Stomach (tissue), 9 donors: ENCODE data around the gene RASAL2. TPM values are rescaled to one million over a fixed set of nuclear protein-coding genes. Genes with fewer than 3 reads are reported as not detected.

ENCODE experiments used
- DNase-seq, 2 donors: peaks; one replicate each; pipeline versions ENCODE4 v3.0.0 to v3.0.0-alpha.2; 2013 to 2019
- H3K27ac ChIP-seq, 5 donors: fragments of 200-600 bp in 4 of 5; sonication (generic) in 4 of 5; one replicate each; pipeline ENCODE4 v1.5.1; 2013 to 2019; ENCODE audit warnings: mild to moderate bottlenecking in 1 of 5, moderate library complexity in 1 of 5
- H3K27me3 ChIP-seq, 3 donors: fragments of 200-600 bp; sonication (generic); one replicate each; pipeline ENCODE4 v1.5.1; 2017 to 2019; ENCODE audit warnings: mixed run types in 1 of 3
- H3K36me3 ChIP-seq, 4 donors: fragments of 200-600 bp; sonication (generic); 1 replicate in 3 of 4; 2 replicates in 1 of 4; pipeline ENCODE4 v1.5.1; 2016 to 2019
- H3K4me1 ChIP-seq, 4 donors: fragments of 200-600 bp; sonication (generic); one replicate each; pipeline ENCODE4 v1.5.1; 2016 to 2019
- H3K4me3 ChIP-seq, 4 donors: fragments of 200-600 bp; sonication (generic) in 3 of 4; one replicate each; pipeline ENCODE4 v1.5.1; 2016 to 2019; ENCODE audit warnings: mild to moderate bottlenecking in 1 of 4
- H3K9me3 ChIP-seq, 4 donors: fragments of 200-600 bp; sonication (generic); one replicate each; pipeline ENCODE4 v1.5.1; 2016 to 2019
- EP300 ChIP-seq: sonication (generic); formaldehyde crosslinking; IDR thresholded peaks from one replicate; pipeline ENCODE4 v1.6.1; 2017; ENCODE audit warnings: antibody characterized with exemption
- POLR2A ChIP-seq, 4 donors: fragments of 450-650 bp; IDR thresholded peaks; one replicate each; pipeline ENCODE4 v1.6.1; 2016; ENCODE audit warnings: antibody characterized with exemption in 4 of 4, control low read depth in 2 of 4, mild to moderate bottlenecking in 1 of 4, moderate library complexity in 1 of 4
- POLR2AphosphoS5 ChIP-seq, 3 donors: sonication (generic); formaldehyde crosslinking; IDR thresholded peaks; one replicate each; pipeline ENCODE4 v1.6.1; 2016; ENCODE audit warnings: antibody characterized with exemption in 3 of 3
- WGBS, 5 donors: extraction: QIAGEN DNeasy Blood & Tissue Kit in 3 of 5; methylation state at CpG; one replicate each; pipeline versions ENCODE4 v1.1.5 to v1.1.7; 2013 to 2018; 5-methylcytosine and 5-hydroxymethylcytosine counted together
- intact Hi-C: fragments of 100-400 bp; cut with DNase I; formaldehyde crosslinking; loops from one replicate; pipeline ENCODE4 v1.15.1; 2023; ENCODE audit warnings: low total_unique reads
- polyA plus RNA-seq, 3 donors: library from polyadenylated mRNA; stranded (reverse); fragments of 200-250 nt; gene quantifications; one replicate each; pipeline ENCODE4 v1.2.3, GENCODE V29; 2013
- total RNA-seq, 5 donors: library from RNA; depleted of rRNA; stranded (reverse); fragments of >200 nt; gene quantifications; one replicate each; pipeline versions ENCODE4 v1.1.0 to v1.2.3, GENCODE V29; 2014 to 2016
- TF ChIP-seq, protein P1 (sequence below), 7 experiments: fragments of 450-650 bp in 4 of 7; fragments of 200-600 bp in 3 of 7; sonication (generic) in 3 of 7; IDR thresholded peaks; one replicate each; pipeline ENCODE4 v1.5.1; 2016 to 2019; ENCODE audit warnings: antibody characterized with exemption in 7 of 7, control low read depth in 2 of 7, mild to moderate bottlenecking in 1 of 7
- donor health status: healthy with polysubstance abuse.
- donor health status: Bipolar disorder and iron deficiency.
- donor health status: healthy.

The RASAL2 gene
- total and polyA plus RNA-seq, 8 donors = 1.2 to 47.5 (median 14.3) TPM

DNA sequence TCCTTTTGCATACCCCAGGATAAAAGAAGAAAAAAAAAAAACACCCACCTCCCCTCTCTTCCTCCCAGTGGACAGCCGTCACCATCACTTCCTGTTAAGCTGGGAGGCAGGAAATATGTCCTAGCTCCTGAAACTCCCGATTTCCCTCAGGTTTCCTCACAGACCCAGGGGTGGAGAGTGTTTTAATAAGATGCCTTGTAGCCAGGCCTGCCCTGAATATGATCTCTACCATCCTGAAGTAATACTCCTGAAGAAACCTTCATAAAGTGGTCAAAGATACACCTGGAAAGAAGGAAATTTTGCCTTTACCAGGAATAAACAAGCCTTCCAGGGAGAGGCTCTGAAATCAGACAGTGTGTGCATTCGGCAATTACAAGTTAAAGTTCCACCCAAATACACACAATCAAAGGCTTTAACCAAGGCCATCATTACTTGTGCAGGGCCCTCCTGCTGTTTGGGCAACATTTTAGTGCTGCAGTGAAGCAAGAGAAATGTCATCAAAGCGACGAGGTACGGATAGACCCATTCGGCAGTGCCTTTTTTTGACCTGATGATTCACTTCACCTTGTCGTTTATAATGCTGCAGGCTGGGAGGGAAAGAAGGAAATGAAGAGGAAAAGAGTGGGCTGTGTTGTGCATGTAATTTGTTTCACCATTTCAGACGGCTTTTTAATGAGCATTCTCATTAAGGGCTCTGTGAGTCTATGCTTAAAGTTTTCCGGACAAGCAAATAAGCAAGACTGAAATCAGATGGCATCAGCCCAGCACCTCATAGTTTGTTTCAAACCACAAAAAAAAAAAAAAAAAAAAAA lies 41.0 kb upstream of the RASAL2 start:
- TF ChIP-seq POLR2A (IDR thresholded peaks at IDR 0.05) (no peak), POLR2AphosphoS5 (IDR thresholded peaks at IDR 0.05) (no peak), EP300 (no peak)
- TF ChIP-seq, protein P1, sequence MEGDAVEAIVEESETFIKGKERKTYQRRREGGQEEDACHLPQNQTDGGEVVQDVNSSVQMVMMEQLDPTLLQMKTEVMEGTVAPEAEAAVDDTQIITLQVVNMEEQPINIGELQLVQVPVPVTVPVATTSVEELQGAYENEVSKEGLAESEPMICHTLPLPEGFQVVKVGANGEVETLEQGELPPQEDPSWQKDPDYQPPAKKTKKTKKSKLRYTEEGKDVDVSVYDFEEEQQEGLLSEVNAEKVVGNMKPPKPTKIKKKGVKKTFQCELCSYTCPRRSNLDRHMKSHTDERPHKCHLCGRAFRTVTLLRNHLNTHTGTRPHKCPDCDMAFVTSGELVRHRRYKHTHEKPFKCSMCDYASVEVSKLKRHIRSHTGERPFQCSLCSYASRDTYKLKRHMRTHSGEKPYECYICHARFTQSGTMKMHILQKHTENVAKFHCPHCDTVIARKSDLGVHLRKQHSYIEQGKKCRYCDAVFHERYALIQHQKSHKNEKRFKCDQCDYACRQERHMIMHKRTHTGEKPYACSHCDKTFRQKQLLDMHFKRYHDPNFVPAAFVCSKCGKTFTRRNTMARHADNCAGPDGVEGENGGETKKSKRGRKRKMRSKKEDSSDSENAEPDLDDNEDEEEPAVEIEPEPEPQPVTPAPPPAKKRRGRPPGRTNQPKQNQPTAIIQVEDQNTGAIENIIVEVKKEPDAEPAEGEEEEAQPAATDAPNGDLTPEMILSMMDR (IDR thresholded peaks at IDR 0.05) = no peak
- intact Hi-C loops = no loop called here
- H3K9me3 ChIP-seq = no peaks in the 10 kb centered on the region
- H3K27ac ChIP-seq = peak overlapping the region in 1 of 5 donors; percentile 47
- no peak for DNase-seq
- H3K36me3 ChIP-seq = no peaks in the 10 kb centered on the region
- H3K4me1 ChIP-seq = peaks cover 0 to 28% (median 20%) of the 10 kb centered on the region in 4 donors
- no peaks in the 10 kb centered on the region for H3K27me3 ChIP-seq
- no peak overlapping the region for H3K4me3 ChIP-seq
- 28 to 41% (median 37%) methylated on average over 10 of the region's 10 CpGs for WGBS, 5 donors

DNA sequence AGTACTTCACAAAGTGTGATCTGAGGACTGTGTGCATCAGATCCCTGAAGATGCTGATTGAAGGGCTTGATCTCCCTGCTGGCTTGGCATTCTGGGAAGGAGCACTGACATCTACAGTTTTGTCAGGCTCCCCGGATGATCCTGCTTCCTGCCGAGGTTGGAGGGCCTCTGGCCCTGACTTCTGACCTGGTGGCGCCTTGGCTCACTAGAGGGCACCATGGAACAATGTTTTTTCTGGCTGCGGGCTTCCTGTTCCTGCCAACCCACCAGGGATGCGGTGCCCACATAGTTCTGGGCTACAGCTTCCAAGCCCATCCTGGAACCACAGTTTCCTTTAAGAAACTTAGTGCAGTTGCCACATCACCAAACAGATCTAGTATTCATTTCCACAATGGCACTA lies 38.8 kb upstream of the RASAL2 start:
- H3K36me3 ChIP-seq = no peaks in the 10 kb centered on the region
- 37 to 57% (median 48%) methylated on average over 5 of the region's 5 CpGs for WGBS, 5 donors
- peak overlapping the region in 1 of 5 donors; percentile 54 for H3K27ac ChIP-seq
- DNase-seq = no peak
- intact Hi-C loops = no loop called here
- peaks cover 4 to 38% (median 27%) of the 10 kb centered on the region in 4 donors for H3K4me1 ChIP-seq
- H3K4me3 ChIP-seq = no peak overlapping the region
- no peaks in the 10 kb centered on the region for H3K27me3 ChIP-seq
- H3K9me3 ChIP-seq = no peaks in the 10 kb centered on the region
- TF ChIP-seq, protein P1 (IDR thresholded peaks at IDR 0.05) = no peak
- TF ChIP-seq EP300 (no peak), POLR2AphosphoS5 (IDR thresholded peaks at IDR 0.05) (no peak), POLR2A (IDR thresholded peaks at IDR 0.05) (no peak)

DNA sequence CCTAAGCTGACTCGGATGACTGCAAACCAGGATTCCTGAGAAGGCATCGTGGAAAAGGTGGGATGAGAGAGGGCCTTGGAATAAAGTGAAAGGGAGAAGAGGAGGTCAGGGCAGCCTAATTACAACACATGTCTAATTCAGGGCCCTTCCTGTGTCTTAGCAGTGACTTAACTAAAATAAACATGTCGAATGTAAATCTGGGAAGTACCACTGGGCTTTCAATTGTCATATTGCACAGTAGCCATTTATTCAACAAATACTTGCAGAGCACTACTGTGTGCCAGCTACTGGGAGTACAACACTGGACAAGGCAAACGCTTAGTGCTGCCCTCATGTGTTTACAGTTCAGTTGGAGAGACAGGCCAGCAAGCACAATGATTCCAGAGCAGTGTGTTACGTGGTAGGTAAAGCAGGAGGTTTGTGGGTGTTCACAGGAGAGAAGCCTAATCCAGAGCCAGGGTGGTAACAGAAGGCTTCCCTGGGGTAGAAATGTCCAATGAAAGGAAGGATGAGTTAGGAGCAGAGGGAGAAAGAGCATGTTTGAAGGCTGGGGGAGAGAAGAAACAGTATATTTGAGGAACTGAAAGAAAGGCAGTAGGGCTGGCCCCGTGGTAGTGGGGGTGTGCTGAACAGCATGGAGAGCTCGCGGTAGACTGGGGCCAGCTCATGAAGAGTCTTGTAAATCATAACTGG lies 38.0 kb upstream of the RASAL2 start:
- no peak for TF ChIP-seq EP300
- TF ChIP-seq, protein P1 (IDR thresholded peaks at IDR 0.05) = peak in 1 of 7 experiments; percentile 7
- DNase-seq = peak in 1 of 2 donors; percentile 32
- intact Hi-C loops = no loop called here
- no peaks in the 10 kb centered on the region for H3K9me3 ChIP-seq
- H3K36me3 ChIP-seq = no peaks in the 10 kb centered on the region
- 45 to 53% (median 51%) methylated on average over 8 of the region's 8 CpGs for WGBS, 5 donors
- peaks cover 4 to 38% (median 27%) of the 10 kb centered on the region in 4 donors for H3K4me1 ChIP-seq
- no peak overlapping the region for H3K4me3 ChIP-seq
- H3K27ac ChIP-seq = peak overlapping the region in 4 of 5 donors; percentile 41 to 59 (median 54)
- no peaks in the 10 kb centered on the region for H3K27me3 ChIP-seq

DNA sequence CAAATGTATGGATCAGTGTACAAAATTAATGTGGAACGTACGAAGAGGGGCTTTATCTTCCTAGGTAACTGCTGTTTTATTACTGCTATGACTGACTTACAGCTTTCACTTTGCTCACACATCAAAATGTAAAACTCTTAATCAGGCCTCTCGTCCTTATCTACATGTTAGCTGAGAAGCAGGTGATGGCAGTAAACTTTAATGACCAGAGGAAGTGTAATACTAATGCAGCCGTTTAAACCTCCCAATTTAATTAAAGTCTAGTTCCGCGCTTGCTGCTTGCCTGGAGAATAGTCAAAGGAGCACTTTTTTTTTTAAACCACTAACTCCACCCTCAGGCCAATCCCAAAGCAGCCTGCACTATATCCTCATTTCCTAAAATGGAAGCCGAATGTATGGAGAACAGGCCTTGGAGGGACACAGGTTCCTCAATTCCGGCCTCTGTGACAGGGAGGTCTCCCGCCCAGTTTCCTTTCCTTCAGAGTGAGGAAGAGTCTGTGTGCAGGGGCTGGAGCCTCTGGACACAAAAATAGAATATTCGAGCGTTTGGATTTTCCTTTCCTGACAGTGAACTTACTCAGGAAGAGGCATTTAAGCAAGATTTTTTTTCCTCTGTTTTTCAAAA lies 36.7 kb upstream of the RASAL2 start:
- Histone ChIP-seq H3K27me3 (no peaks in the 10 kb centered on the region), H3K4me3 (peak overlapping the region in 1 of 4 donors; percentile 13), H3K4me1 (peaks cover 4 to 38% (median 29%) of the 10 kb centered on the region in 4 donors), H3K9me3 (no peaks in the 10 kb centered on the region), H3K27ac (peak overlapping the region in 4 of 5 donors; percentile 41 to 59 (median 54)), H3K36me3 (no peaks in the 10 kb centered on the region)
- intact Hi-C loops = no loop called here
- 48 to 70% (median 55%) methylated on average over 11 of the region's 11 CpGs for WGBS, 5 donors
- DNase-seq = no peak
- TF ChIP-seq EP300 = no peak
